Fibroblast of lung (primary cell): ENCODE results near the gene FHIT. TPM values are rescaled to one million over a fixed set of nuclear protein-coding genes. Genes with fewer than 3 reads are reported as not detected.

Source experiments
- DNase-seq, 2 donors: peaks; one replicate each; pipeline versions ENCODE4 v3.0.0 to v3.0.0-alpha.2; 2010; ENCODE audit warnings: low read depth in 2 of 2
- H2AFZ ChIP-seq: 2 replicates; pipeline ENCODE4 v1.5.1; 2012; ENCODE audit warnings: low read length, control low read depth, inconsistent platforms
- H3K27ac ChIP-seq: 2 replicates; pipeline ENCODE4 v1.5.1; 2011; ENCODE audit warnings: low read length, control low read depth; ENCODE audit not compliant: insufficient read depth
- H3K27me3 ChIP-seq: 2 replicates; pipeline ENCODE4 v1.5.1; 2011; ENCODE audit warnings: mild to moderate bottlenecking, low read length; ENCODE audit not compliant: control insufficient read depth, insufficient read depth
- H3K36me3 ChIP-seq: 2 replicates; pipeline ENCODE4 v1.5.1; 2011; ENCODE audit warnings: low read length; ENCODE audit not compliant: control insufficient read depth, insufficient read depth
- H3K4me1 ChIP-seq: 2 replicates; pipeline ENCODE4 v1.5.1; 2011; ENCODE audit warnings: low read length; ENCODE audit not compliant: control insufficient read depth, insufficient read depth; ENCODE audit errors: extremely low read depth
- H3K4me2 ChIP-seq: 2 replicates; pipeline ENCODE4 v1.5.1; 2011; ENCODE audit warnings: low read length, control low read depth; ENCODE audit not compliant: insufficient read depth; ENCODE audit errors: extremely low read depth
- H3K4me3 ChIP-seq, 4 experiments: fragments of 200-600 bp in 1 of 4; sonication (generic) in 1 of 4; replicated peaks in 1 of 4; 2 replicates each; pipeline ENCODE4 v1.5.1; 2011 to 2016; ENCODE audit warnings: low read length in 4 of 4, low read depth in 3 of 4, mild to moderate bottlenecking in 3 of 4, control low read depth in 2 of 4, inconsistent platforms in 1 of 4, mixed read lengths in 1 of 4; ENCODE audit not compliant: insufficient read depth in 1 of 4; ENCODE audit errors: control extremely low read depth in 1 of 4
- H3K79me2 ChIP-seq: 2 replicates; pipeline ENCODE4 v1.5.1; 2012; ENCODE audit warnings: mild to moderate bottlenecking, low read length, inconsistent platforms; ENCODE audit not compliant: control insufficient read depth, insufficient read depth
- H3K9ac ChIP-seq: 2 replicates; pipeline ENCODE4 v1.5.1; 2011; ENCODE audit warnings: mild to moderate bottlenecking, low read length, control low read depth; ENCODE audit not compliant: insufficient read depth
- H3K9me3 ChIP-seq: 2 replicates; pipeline ENCODE4 v1.5.1; 2012; ENCODE audit warnings: low read depth, low read length; ENCODE audit not compliant: control insufficient read depth, insufficient read depth
- H4K20me1 ChIP-seq: 2 replicates; pipeline ENCODE4 v1.5.1; 2011; ENCODE audit warnings: low read length; ENCODE audit not compliant: control insufficient read depth, insufficient read depth; ENCODE audit errors: extremely low read depth
- CTCF ChIP-seq, 2 donors: IDR thresholded peaks in 1 of 2; conservative IDR thresholded peaks in 1 of 2; 1 replicate in 1 of 2; 2 replicates in 1 of 2; pipeline ENCODE4 v1.5.1; 2011 to 2012; ENCODE audit warnings: low read length in 2 of 2, control low read depth in 1 of 2, inconsistent platforms in 1 of 2, low read depth in 1 of 2, mild to moderate bottlenecking in 1 of 2
- EZH2 ChIP-seq: IDR thresholded peaks from 2 replicates; pipeline ENCODE4 v1.5.1; 2012; ENCODE audit warnings: low read length, control low read depth, mild to moderate bottlenecking; ENCODE audit errors: missing control alignments
- polyA plus RNA-seq, 2 donors: library from polyadenylated mRNA; depleted of rRNA in 1 of 2; stranded (reverse) in 1 of 2; unstranded in 1 of 2; fragments of >200 nt; gene quantifications; 2 replicates each; pipeline ENCODE4 v1.2.1, GENCODE V29; 2011 to 2012; ENCODE audit warnings: missing spikeins in 1 of 2
- total RNA-seq: library from RNA; depleted of rRNA; stranded (reverse); fragments of >200 nt; gene quantifications from 2 replicates; pipeline ENCODE4 v1.2.1, GENCODE V29; 2014

Gene FHIT
- total and polyA plus RNA-seq, 2 donors (not counting 1 experiment from before 2014, with no cell fraction given) = 0.79 to 2.1 TPM

DNA sequence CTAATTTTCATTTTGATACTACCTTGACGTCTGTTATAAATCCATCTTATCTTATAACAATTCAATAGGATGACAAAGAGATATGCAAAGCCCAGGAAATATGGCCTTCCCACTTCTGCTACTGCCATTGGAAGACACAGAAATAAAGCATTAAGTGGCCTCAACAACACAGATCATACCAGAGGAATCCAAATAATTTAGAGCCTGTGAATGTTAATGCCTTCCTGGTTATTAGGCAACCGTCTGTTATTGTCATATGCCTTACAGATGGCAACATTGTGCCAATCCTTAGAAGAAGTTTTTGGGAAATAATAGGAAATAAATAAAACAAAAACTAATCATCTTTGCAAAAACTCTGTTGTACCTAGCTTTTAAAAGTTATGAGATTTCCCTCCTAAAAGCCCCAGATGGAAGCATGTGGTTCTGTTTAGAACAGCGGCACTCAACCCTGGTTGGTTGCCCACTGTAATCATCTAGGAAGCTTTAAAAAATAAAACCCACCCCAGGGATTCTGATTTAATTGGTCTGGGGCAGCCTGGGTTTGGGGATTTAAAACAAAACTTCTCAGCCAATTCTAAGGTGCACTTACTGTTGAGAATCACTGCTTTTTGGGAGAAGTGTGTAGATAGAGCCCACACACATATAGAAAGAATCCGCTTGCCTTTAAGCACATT lies 1496.7 kb downstream of the FHIT start:
- Histone ChIP-seq H3K4me2 (no peak overlapping the region), H3K27ac (no peak overlapping the region), H3K27me3 (no peaks in the 10 kb centered on the region), H2AFZ (no peak overlapping the region), H3K4me1 (no peaks in the 10 kb centered on the region), H4K20me1 (no peaks in the 10 kb centered on the region), H3K4me3 (no peak overlapping the region), H3K9me3 (no peaks in the 10 kb centered on the region), H3K36me3 (no peaks in the 10 kb centered on the region), H3K9ac (no peak overlapping the region), H3K79me2 (no peaks in the 10 kb centered on the region)
- TF ChIP-seq CTCF (conservative IDR thresholded peaks at IDR 0.05 in 1 of 2, IDR thresholded peaks at IDR 0.05 in 1 of 2; ENCODE audit: low read depth in 1 of 2, low read length in 2 of 2) = no peak
- TF ChIP-seq EZH2 = no peak
- DNase-seq = peak in 1 of 2 donors; percentile 22

DNA sequence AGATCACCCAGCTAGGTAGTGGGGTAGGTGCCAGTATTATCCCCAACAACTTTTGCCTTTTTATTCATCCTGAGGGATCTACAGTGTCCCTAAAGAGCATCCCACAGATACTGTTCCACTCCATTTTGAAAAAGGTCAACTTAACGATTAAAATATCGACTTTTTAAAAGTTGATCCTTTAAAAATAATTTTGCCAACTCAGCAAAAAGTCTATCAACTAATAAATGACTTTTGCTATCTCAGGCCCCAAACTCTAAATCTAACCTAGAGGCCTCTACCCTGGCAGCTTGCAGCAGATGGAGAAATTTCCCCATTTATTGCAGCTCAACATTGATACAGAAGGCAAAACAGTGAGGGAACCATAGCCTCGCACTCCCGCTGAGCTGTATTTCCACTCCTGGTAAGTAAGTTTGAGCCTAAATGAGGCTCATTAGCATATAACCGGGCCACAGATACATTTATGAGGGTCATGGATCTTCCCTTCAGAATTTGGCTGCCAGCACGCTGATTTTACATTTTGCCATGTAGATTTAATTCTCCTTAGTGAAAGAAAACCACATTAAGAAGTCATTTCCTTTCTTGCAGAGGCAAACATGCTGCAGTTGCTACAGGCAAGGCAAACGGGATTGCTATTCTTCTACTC lies 1497.3 kb downstream of the FHIT start:
- no peaks in the 10 kb centered on the region for H3K36me3 ChIP-seq
- no peak for TF ChIP-seq EZH2
- TF ChIP-seq CTCF (conservative IDR thresholded peaks at IDR 0.05 in 1 of 2, IDR thresholded peaks at IDR 0.05 in 1 of 2; ENCODE audit: low read depth in 1 of 2, low read length in 2 of 2) = no peak
- H3K27me3 ChIP-seq = no peaks in the 10 kb centered on the region
- H3K4me1 ChIP-seq = no peaks in the 10 kb centered on the region
- DNase-seq = no peak
- H3K4me3 ChIP-seq = no peak overlapping the region
- no peaks in the 10 kb centered on the region for H3K79me2 ChIP-seq
- H3K9me3 ChIP-seq = no peaks in the 10 kb centered on the region
- no peak overlapping the region for H2AFZ ChIP-seq
- H3K27ac ChIP-seq = no peak overlapping the region
- no peak overlapping the region for H3K9ac ChIP-seq
- H4K20me1 ChIP-seq = no peaks in the 10 kb centered on the region
- no peak overlapping the region for H3K4me2 ChIP-seq

- H3K4me1 ChIP-seq = no peaks in the 10 kb centered on the region
Measured at GRCh38 chr3:59752925-59753324, 1498.3 kb downstream of the FHIT start.

More at GRCh38 chr3:59752925-59753324, 1498.3 kb downstream of the FHIT start:
- TF ChIP-seq CTCF (conservative IDR thresholded peaks at IDR 0.05 in 1 of 2, IDR thresholded peaks at IDR 0.05 in 1 of 2; ENCODE audit: low read depth in 1 of 2, low read length in 2 of 2) (no peak), EZH2 (no peak)
- Histone ChIP-seq H3K36me3 (no peaks in the 10 kb centered on the region), H3K4me2 (no peak overlapping the region), H3K27me3 (no peaks in the 10 kb centered on the region), H3K27ac (no peak overlapping the region), H3K4me3 (no peak overlapping the region), H3K9me3 (no peaks in the 10 kb centered on the region), H4K20me1 (no peaks in the 10 kb centered on the region), H3K79me2 (no peaks in the 10 kb centered on the region), H3K9ac (no peak overlapping the region), H2AFZ (no peak overlapping the region)
- no peak for DNase-seq
